Measurements from ENCODE around the gene MIPOL1. TPM values are rescaled to one million over a fixed set of nuclear protein-coding genes. Genes with fewer than 3 reads are reported as not detected.

MIPOL1 gene
- total RNA-seq, 4 donors from 2014 or later: 17.0 to 43.4 (median 30.2) TPM

GRCh38 chr14:37508503-37508902 lies 310.8 kb downstream of the MIPOL1 start:
- no peaks in the 10 kb centered on the region for H3K36me3 ChIP-seq
- DNase-seq: no peak
- H3K4me3 ChIP-seq (replicated peaks in 1 of 3): no peak overlapping the region
- whole genome bisulfite sequencing, 2 donors: 88 to 91% methylated on average over 3 of the region's 3 CpGs
- intact Hi-C loops (cut with DNase I): no loop called here
- H3K9me3 ChIP-seq: no peaks in the 10 kb centered on the region
- H3K4me1 ChIP-seq: no peaks in the 10 kb centered on the region
- no peak overlapping the region for H3K27ac ChIP-seq
- TF ChIP-seq, protein P1, sequence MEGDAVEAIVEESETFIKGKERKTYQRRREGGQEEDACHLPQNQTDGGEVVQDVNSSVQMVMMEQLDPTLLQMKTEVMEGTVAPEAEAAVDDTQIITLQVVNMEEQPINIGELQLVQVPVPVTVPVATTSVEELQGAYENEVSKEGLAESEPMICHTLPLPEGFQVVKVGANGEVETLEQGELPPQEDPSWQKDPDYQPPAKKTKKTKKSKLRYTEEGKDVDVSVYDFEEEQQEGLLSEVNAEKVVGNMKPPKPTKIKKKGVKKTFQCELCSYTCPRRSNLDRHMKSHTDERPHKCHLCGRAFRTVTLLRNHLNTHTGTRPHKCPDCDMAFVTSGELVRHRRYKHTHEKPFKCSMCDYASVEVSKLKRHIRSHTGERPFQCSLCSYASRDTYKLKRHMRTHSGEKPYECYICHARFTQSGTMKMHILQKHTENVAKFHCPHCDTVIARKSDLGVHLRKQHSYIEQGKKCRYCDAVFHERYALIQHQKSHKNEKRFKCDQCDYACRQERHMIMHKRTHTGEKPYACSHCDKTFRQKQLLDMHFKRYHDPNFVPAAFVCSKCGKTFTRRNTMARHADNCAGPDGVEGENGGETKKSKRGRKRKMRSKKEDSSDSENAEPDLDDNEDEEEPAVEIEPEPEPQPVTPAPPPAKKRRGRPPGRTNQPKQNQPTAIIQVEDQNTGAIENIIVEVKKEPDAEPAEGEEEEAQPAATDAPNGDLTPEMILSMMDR (IDR thresholded peaks at IDR 0.05): no peak
- TF ChIP-seq POLR2A (IDR thresholded peaks at IDR 0.05): no peak
- no peaks in the 10 kb centered on the region for H3K27me3 ChIP-seq

- no peak for TF ChIP-seq POLR2A (IDR thresholded peaks at IDR 0.05)
- TF ChIP-seq, protein P1 (IDR thresholded peaks at IDR 0.05): no peak
- 78 to 79% methylated on average over 3 of the region's 3 CpGs for WGBS, 2 donors
- no peaks in the 10 kb centered on the region for H3K9me3 ChIP-seq
- no peak overlapping the region for H3K4me3 ChIP-seq (replicated peaks in 1 of 3)
- intact Hi-C loops (cut with DNase I): no loop called here
- H3K4me1 ChIP-seq: no peaks in the 10 kb centered on the region
- no peaks in the 10 kb centered on the region for H3K27me3 ChIP-seq
- no peak overlapping the region for H3K27ac ChIP-seq
- no peak for DNase-seq
- no peaks in the 10 kb centered on the region for H3K36me3 ChIP-seq
Measured at GRCh38 chr14:37512173-37512572, 314.4 kb downstream of the MIPOL1 start.

- no peaks in the 10 kb centered on the region for H3K27me3 ChIP-seq
- intact Hi-C loops (cut with DNase I): no loop called here
- DNase-seq: no peak
- 88 to 89% methylated on average over 3 of the region's 3 CpGs for WGBS, 2 donors
- H3K4me1 ChIP-seq: no peaks in the 10 kb centered on the region
- no peak overlapping the region for H3K27ac ChIP-seq
- TF ChIP-seq, protein P1 (IDR thresholded peaks at IDR 0.05): no peak
- TF ChIP-seq POLR2A (IDR thresholded peaks at IDR 0.05): no peak
- no peak overlapping the region for H3K4me3 ChIP-seq (replicated peaks in 1 of 3)
- H3K36me3 ChIP-seq: no peaks in the 10 kb centered on the region
- H3K9me3 ChIP-seq: no peaks in the 10 kb centered on the region
Measured at GRCh38 chr14:37515771-37516170, 318.0 kb downstream of the MIPOL1 start.

- no peak for TF ChIP-seq POLR2A (IDR thresholded peaks at IDR 0.05)
- TF ChIP-seq, protein P1 (IDR thresholded peaks at IDR 0.05): no peak
- 74 to 93% methylated on average over 2 of the region's 2 CpGs for WGBS, 2 donors
- no peak overlapping the region for H3K4me3 ChIP-seq (replicated peaks in 1 of 3)
- no peaks in the 10 kb centered on the region for H3K9me3 ChIP-seq
- H3K4me1 ChIP-seq: no peaks in the 10 kb centered on the region
- no peak overlapping the region for H3K27ac ChIP-seq
- no peak for DNase-seq
- intact Hi-C loops (cut with DNase I): no loop called here
- no peaks in the 10 kb centered on the region for H3K36me3 ChIP-seq
- H3K27me3 ChIP-seq: no peaks in the 10 kb centered on the region
Measured at GRCh38 chr14:37526994-37527393, 329.3 kb downstream of the MIPOL1 start.

DNA sequence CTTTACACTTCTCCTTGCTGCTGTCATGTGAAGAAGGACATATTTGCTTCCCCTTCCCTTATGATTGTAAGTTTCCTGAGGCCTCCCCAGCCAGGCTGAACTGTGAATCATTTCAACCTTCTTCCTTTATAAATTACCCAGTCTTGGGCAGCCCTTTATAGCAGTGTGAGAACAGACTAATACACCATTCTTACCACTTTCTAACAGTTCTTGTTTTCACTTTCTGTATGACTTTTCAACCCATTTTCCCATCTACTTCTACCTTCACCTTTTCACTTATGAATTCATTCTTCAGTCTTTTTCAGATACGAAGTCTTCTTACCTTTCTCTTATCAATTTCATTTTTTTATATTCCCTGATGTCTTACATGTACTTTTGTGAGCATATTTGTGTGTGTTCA lies 342.3 kb downstream of the MIPOL1 start:
- no peaks in the 10 kb centered on the region for H3K4me1 ChIP-seq
- TF ChIP-seq, protein P1 (IDR thresholded peaks at IDR 0.05): no peak
- TF ChIP-seq POLR2A (IDR thresholded peaks at IDR 0.05): no peak
- 94 to 96% methylated on average over 1 of the region's 1 CpG for WGBS, 2 donors
- H3K27me3 ChIP-seq: no peaks in the 10 kb centered on the region
- H3K9me3 ChIP-seq: no peaks in the 10 kb centered on the region
- no peak overlapping the region for H3K4me3 ChIP-seq (replicated peaks in 1 of 3)
- no peak for DNase-seq
- intact Hi-C loops (cut with DNase I): no loop called here
- H3K27ac ChIP-seq: no peak overlapping the region
- no peaks in the 10 kb centered on the region for H3K36me3 ChIP-seq
